ENCODE measurements around the gene LSM14B. TPM values are rescaled to one million over a fixed set of nuclear protein-coding genes. Genes with fewer than 3 reads are reported as not detected.

The LSM14B gene
- total RNA-seq, 2 donors from 2014 or later: 37.2 to 45.3 TPM

DNA sequence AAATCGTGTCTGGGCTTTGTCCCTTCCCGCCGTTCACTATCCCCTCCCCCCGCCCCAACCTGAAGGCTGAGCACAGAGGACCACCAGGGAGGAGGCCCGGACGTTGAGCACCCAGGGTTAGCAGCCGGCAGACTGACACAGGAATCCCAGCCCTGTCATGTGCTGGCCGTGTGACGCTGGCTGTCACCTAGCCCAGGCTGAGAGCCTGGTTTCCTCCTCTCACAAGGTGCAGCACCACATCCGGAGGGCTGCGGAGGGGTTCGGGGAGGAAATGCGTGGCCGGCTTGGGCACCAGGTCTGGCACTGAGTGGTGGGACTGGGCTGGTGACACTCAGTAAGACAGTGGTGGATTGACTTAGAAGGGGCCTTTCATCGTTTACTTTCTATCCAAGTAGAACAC, 4.6 kb upstream of the LSM14B start:
- H3K27me3 Mint-ChIP-seq (ENCODE audit: low read depth): no peaks in the 10 kb centered on the region
- H3K9me3 Mint-ChIP-seq: peaks cover 4% of the 10 kb centered on the region in 2 donors
- DNase-seq (peak; percentile 72 to 77), ATAC-seq (replicated peaks in 1 of 2) (peak; percentile 23 to 41)
- peaks cover 2 to 11% of the 10 kb centered on the region in 2 donors for H3K36me3 Mint-ChIP-seq (ENCODE audit: insufficient read depth in 2 of 2)
- no peak overlapping the region for H3K27ac Mint-ChIP-seq
- H3K4me3 Mint-ChIP-seq: no peak overlapping the region
- peaks cover 33% of the 10 kb centered on the region for H3K4me1 Mint-ChIP-seq (ENCODE audit: low read depth)

DNA sequence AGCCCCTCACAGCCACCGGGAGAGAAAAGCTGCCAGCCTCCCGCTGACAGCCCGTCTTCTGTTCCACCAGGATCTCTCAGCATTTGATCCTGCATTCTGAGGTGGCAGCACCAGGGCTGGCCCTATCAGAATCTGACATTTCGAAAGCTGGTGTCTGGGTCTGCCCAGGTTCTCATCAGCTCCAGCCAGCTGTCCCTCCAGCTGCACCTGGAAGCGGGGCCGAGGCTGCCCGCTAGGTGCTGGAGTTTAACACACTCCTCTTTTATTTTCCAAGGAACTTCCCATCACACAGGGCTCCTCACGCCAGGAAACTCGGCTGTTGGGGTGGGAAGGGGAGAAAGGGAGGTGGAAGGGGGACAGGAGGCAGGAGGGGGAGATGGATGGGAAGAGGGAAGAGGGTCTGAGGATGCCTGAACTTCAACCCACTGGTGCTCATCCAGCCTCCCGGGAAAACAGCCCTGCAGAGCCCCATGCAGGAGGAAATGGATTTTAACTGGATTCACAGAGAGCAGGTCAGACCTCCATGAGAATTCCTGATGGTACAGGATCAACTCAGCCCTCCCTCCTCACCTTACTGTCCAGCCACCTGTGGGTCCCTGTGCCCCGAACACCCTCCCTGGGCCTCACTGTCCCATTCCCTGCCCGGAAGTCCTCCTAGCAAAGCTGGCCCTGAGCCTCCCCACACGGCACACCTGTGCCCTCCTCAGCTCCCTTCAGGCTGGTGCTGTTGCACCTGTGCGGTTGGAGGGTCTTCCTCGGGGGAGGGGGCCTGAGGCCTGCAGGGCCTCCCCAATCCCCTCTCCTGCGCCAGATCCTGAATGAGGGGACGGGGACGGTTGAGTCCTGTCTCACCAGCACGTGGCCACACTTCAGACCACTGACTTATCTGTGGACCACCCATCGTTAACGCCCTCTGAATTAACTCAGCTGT, 3.9 kb upstream of the LSM14B start:
- H3K36me3 Mint-ChIP-seq (ENCODE audit: insufficient read depth in 2 of 2): peaks cover 2 to 7% of the 10 kb centered on the region in 2 donors
- H3K9me3 Mint-ChIP-seq: peaks cover 2% of the 10 kb centered on the region in 2 donors
- H3K4me3 Mint-ChIP-seq: no peak overlapping the region
- no peak overlapping the region for H3K27ac Mint-ChIP-seq
- H3K4me1 Mint-ChIP-seq (ENCODE audit: low read depth): peaks cover 36% of the 10 kb centered on the region
- ATAC-seq (replicated peaks in 1 of 2) (no peak), DNase-seq (no peak)
- H3K27me3 Mint-ChIP-seq (ENCODE audit: low read depth): no peaks in the 10 kb centered on the region

DNA sequence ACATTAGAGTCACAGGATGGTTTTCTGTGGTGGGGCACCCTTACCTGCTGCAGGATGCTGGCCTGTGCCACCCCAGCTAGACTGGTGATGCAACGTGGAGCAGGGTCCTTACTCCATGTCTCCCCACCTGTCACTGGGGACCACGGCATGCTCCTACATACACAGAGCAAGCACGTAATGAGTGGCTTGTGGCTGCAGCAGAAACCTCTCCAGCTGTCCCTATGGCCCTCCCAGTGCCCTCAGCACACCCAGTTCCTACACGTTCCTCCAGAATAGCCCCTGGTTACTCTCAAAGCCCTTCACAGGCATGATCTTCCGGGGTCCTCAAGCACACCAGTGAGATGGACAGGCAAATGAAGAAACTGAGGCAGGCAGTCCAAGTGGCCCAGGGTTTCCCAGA, 3.2 kb upstream of the LSM14B start:
- H3K27ac Mint-ChIP-seq: no peak overlapping the region
- H3K9me3 Mint-ChIP-seq: peaks cover 2% of the 10 kb centered on the region in 2 donors
- no peaks in the 10 kb centered on the region for H3K27me3 Mint-ChIP-seq (ENCODE audit: low read depth)
- DNase-seq (no peak), ATAC-seq (replicated peaks in 1 of 2) (no peak)
- H3K4me3 Mint-ChIP-seq: no peak overlapping the region
- peaks cover 43% of the 10 kb centered on the region for H3K4me1 Mint-ChIP-seq (ENCODE audit: low read depth)
- H3K36me3 Mint-ChIP-seq (ENCODE audit: insufficient read depth in 2 of 2): peaks cover 2 to 9% of the 10 kb centered on the region in 2 donors

DNA sequence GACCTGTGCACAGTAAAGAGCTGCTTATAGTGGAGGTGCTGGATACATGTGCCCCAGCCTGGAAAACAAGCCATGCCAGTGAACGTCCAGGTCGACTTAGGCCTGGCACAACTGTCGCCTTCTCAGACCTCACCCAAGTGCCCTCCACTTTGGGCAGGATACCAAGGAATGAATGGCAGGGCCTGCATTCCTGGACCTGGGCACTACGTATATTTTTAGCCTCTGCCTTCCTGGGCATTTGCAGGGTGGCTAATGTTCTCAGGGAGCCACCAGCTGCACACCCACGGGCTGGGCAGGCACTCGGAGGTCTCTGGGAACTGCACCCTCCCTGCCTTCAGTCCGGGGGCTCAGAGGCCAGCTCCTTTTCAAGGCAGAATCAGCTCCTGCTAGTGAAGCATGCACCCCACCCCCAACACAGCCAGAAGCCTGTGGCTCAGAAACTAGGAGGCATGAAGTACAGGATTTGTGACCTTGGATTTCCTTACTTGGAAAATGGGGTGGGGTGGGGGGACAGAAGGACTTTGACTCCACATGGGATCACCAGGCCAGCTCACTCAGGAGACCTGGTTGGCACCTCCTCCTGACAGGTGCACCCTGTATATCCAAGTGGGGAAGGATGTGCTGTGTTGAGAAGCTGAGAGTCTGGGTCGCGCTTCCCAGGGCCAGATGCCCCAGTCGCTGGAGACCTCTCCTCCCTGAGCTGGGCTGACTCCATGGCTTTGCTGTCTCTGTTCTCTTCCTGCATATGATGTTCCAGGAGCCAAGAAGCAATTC, 2.5 kb upstream of the LSM14B start:
- H3K4me3 Mint-ChIP-seq: no peak overlapping the region
- no peak overlapping the region for H3K27ac Mint-ChIP-seq
- no peak for DNase-seq
- no peak for ATAC-seq (replicated peaks in 1 of 2)
- peaks cover 6 to 9% of the 10 kb centered on the region in 2 donors for H3K36me3 Mint-ChIP-seq (ENCODE audit: insufficient read depth in 2 of 2)
- no peaks in the 10 kb centered on the region for H3K27me3 Mint-ChIP-seq (ENCODE audit: low read depth)
- peaks cover 2% of the 10 kb centered on the region in 2 donors for H3K9me3 Mint-ChIP-seq
- peaks cover 48% of the 10 kb centered on the region for H3K4me1 Mint-ChIP-seq (ENCODE audit: low read depth)

DNA sequence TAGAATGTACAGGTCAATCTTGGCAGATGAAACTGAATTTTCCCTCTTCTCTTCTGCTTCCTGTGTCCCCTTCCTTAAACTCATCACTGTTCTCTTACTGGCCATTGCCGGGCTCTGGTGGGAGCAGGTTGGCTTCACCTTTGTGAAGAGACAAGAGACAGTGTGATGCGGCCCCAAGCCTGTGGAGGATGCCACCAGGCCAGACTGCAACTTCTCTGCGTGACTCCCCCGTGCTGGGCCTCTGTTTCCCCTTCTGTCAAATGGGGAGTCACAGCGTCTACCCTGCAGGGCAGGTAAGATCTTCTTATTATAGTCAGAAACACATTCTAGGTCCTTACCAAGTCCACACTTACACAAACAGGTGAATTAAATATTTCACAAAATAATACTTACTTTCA, 1.9 kb upstream of the LSM14B start:
- DNase-seq (no peak), ATAC-seq (replicated peaks in 1 of 2) (no peak)
- H3K9me3 Mint-ChIP-seq: peaks cover 2% of the 10 kb centered on the region in 2 donors
- no peaks in the 10 kb centered on the region for H3K27me3 Mint-ChIP-seq (ENCODE audit: low read depth)
- no peak overlapping the region for H3K27ac Mint-ChIP-seq
- H3K36me3 Mint-ChIP-seq (ENCODE audit: insufficient read depth in 2 of 2): peaks cover 6 to 9% of the 10 kb centered on the region in 2 donors
- peaks cover 48% of the 10 kb centered on the region for H3K4me1 Mint-ChIP-seq (ENCODE audit: low read depth)
- H3K4me3 Mint-ChIP-seq: peak overlapping the region in 1 of 2 donors; percentile 89

DNA sequence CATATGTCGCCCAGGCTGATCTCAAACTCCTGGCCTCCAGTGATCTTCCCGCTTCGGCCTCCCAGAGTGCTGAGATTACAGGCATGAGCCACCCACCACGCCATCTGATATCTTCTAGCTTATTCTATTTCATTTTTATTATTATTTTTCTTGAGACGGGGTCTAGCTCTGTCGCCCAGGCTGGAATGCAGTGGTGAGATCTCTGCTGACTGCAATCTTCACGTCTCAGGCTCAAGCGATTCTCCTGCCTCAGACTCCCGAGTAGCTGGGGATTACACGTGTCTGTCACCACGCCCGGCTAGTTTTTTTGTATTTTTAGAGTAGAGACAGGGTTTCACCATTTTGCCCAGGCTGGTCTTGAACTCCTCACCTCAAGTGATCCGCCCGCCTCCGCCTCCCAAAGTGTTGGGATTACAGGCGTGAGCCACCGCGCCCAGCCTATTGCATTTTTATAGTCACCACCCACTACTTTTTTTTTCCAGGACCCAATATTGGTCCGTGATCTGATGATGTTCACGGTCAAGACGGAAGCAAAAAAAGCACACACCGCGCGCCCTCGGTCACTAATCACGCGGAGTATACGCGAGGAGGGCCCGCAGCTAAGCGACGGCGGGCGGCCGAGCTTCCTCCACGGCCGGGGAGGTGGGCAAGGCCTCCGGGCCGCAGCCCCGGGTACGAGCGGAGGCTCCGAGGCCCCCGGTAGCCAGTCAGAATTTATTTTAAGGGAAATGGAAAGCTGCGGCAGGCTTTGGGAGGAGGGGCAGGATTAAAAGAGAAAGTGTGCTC, 1.1 kb upstream of the LSM14B start:
- Mint-ChIP-seq H3K27me3 (ENCODE audit: low read depth) (no peaks in the 10 kb centered on the region), H3K9me3 (no peaks in the 10 kb centered on the region), H3K36me3 (ENCODE audit: insufficient read depth in 2 of 2) (peaks cover 6 to 7% of the 10 kb centered on the region in 2 donors), H3K4me3 (peak overlapping the region; percentile 89 to 93), H3K4me1 (ENCODE audit: low read depth) (peaks cover 48% of the 10 kb centered on the region), H3K27ac (peak overlapping the region; percentile 87)
- ATAC-seq (replicated peaks in 1 of 2) (peak; percentile 2), DNase-seq (no peak)

DNA sequence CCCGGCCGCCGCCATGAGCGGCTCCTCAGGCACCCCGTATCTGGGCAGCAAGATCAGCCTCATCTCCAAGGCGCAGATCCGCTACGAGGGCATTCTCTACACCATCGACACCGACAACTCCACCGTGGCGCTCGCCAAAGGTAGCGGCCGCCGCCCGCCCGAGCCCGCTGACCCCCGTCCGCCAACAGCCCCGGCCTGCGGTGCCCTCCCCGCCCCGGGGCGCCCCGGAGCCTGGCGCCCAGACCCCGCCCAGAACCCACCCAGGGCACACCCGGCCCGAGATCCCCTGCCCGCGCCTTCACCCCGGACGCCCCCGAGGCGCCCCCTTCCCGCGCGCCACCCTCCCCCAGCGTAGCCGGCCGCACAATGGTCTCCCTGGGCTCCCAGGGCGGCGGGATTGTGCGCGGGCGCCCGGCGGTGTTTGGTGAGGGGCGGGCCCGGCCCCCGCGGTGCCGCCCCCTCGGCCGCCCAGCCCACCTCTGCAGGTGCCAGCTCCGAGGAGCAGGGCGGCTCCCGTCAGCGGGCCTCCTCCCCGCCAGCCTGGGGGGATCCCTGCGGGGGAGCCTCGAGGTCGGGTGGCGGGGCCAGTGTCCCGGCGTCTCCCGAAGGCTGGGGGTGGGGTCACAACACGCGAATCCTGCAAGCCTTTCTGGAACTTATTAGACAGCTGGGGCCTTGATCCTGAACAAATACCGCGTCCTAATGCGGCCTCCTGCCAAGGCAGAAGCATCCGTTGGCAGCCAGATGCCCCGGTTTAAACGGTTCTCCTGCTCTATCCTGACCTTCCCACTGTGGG, 577 bp downstream of the LSM14B start:
- no peaks in the 10 kb centered on the region for H3K27me3 Mint-ChIP-seq (ENCODE audit: low read depth)
- peak overlapping the region; percentile 84 to 85 for H3K4me3 Mint-ChIP-seq
- H3K9me3 Mint-ChIP-seq: no peaks in the 10 kb centered on the region
- H3K27ac Mint-ChIP-seq: no peak overlapping the region
- peaks cover 12% of the 10 kb centered on the region in 2 donors for H3K36me3 Mint-ChIP-seq (ENCODE audit: insufficient read depth in 2 of 2)
- DNase-seq (peak; percentile 47 to 53), ATAC-seq (replicated peaks in 1 of 2) (peak; percentile 4 to 12)
- peaks cover 44% of the 10 kb centered on the region for H3K4me1 Mint-ChIP-seq (ENCODE audit: low read depth)

DNA sequence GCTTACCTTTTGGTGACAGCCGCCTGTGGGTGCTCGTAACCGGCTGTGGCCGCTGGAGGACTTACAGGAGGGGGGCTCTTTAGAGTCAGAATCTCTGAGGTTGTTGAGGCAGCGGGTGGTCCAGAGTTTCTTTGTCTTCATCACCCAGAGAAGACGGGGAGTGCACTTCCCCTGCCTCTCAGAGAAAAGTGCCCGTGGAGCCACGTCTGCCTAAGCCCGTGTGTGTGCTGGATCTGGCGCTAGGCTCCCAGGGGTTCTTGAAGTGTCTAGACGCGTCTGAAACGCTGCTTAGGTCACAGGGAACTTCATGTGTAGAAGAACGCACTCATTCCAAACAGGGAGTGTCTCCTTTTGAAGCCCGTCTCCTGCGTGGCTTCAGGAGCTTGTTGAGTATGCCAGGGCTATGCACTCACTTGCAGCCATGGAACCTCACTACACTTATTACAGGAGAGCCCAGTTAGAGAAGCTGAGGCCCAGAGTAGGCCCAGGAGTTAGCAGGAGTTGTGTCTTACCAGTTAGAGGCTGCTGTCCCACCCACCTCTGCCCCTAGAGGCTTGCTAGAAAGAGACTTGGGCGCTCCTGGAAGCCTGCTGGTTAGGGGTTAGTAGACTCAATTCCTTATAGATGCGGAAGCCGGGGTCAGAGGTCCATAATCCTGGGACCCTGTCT, 1.3 kb downstream of the LSM14B start:
- peaks cover 40% of the 10 kb centered on the region for H3K4me1 Mint-ChIP-seq (ENCODE audit: low read depth)
- H3K4me3 Mint-ChIP-seq: peak overlapping the region; percentile 84 to 85
- peaks cover 12% of the 10 kb centered on the region in 2 donors for H3K36me3 Mint-ChIP-seq (ENCODE audit: insufficient read depth in 2 of 2)
- H3K27me3 Mint-ChIP-seq (ENCODE audit: low read depth): no peaks in the 10 kb centered on the region
- H3K27ac Mint-ChIP-seq: no peak overlapping the region
- DNase-seq (no peak), ATAC-seq (replicated peaks in 1 of 2) (no peak)
- H3K9me3 Mint-ChIP-seq: no peaks in the 10 kb centered on the region

DNA sequence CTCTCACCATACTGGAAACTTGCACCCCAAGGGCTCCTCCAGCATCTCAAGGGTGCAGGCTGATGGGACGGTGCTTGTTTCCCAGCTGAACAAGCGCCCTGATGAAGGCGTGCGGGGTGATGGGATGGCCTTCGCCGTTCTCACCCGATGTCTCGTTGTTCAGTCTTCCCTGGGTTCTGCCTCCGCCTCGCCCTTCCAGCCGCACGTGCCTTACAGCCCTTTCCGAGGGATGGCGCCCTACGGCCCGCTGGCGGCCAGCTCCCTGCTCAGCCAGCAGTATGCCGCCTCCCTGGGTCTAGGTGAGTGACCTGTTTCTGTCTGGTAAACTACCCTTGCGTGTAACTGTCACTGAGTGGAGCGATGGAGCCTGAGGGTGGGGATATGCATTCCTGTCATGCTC, 3.9 kb downstream of the LSM14B start:
- H3K4me3 Mint-ChIP-seq: no peak overlapping the region

DNA sequence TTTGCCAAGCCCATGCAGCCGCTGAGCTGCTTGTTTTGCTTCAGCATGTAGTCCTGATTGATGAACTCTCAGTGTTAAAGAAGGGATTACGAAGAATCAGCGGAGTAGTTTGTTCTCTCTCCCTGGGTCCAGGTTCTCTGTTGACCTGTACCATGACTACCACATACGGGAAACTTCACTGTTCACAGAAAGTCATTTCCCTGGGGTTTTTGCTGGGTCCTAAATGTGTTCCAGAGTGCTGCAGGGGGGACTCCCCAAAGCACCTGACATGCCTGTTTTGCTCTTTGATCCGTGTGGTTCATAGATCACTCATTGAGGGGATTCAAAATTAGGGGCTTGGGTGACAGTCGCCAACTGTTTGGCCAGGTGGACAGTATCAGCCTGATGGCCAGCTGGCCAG, 5.5 kb downstream of the LSM14B start:
- H3K9me3 Mint-ChIP-seq: no peaks in the 10 kb centered on the region
- no peaks in the 10 kb centered on the region for H3K27me3 Mint-ChIP-seq (ENCODE audit: low read depth)
- peaks cover 12 to 26% of the 10 kb centered on the region in 2 donors for H3K36me3 Mint-ChIP-seq (ENCODE audit: insufficient read depth in 2 of 2)
- ATAC-seq (replicated peaks in 1 of 2) (no peak), DNase-seq (no peak)
- no peak overlapping the region for H3K4me3 Mint-ChIP-seq
- peaks cover 27% of the 10 kb centered on the region for H3K4me1 Mint-ChIP-seq (ENCODE audit: low read depth)
- H3K27ac Mint-ChIP-seq: peak overlapping the region; percentile 10

More for the DNA sequence above, 3.9 kb downstream of the LSM14B start:
- H3K27me3 Mint-ChIP-seq (ENCODE audit: low read depth): no peaks in the 10 kb centered on the region
- no peak for ATAC-seq (replicated peaks in 1 of 2)
- peaks cover 12 to 22% of the 10 kb centered on the region in 2 donors for H3K36me3 Mint-ChIP-seq (ENCODE audit: insufficient read depth in 2 of 2)
- no peaks in the 10 kb centered on the region for H3K9me3 Mint-ChIP-seq
- no peak overlapping the region for H3K27ac Mint-ChIP-seq
- peaks cover 22% of the 10 kb centered on the region for H3K4me1 Mint-ChIP-seq (ENCODE audit: low read depth)
- DNase-seq: no peak

DNA sequence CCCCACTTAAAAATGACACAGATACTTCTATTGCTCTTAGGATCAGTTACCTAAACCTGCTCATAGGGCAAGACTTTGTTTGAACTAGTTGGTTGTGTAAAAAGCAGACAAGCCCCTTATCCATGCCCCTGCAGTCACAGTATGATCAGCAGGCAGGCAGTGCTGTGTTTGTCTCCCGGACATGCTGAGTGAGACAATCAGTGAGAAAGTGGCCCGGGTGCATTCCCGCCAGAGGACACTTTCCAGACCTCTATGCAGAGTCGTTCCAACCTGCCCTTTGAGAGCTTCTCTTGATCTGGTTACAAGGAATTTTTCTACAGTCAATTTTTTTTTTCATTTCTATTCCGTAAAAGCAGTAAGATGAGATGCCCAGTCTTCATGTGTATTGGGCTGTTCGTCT, 6.2 kb downstream of the LSM14B start:
- H3K27me3 Mint-ChIP-seq (ENCODE audit: low read depth): no peaks in the 10 kb centered on the region
- ATAC-seq (replicated peaks in 1 of 2) (no peak), DNase-seq (no peak)
- no peaks in the 10 kb centered on the region for H3K9me3 Mint-ChIP-seq
- peak overlapping the region; percentile 58 for H3K27ac Mint-ChIP-seq
- peaks cover 12 to 26% of the 10 kb centered on the region in 2 donors for H3K36me3 Mint-ChIP-seq (ENCODE audit: insufficient read depth in 2 of 2)
- H3K4me3 Mint-ChIP-seq: no peak overlapping the region
- H3K4me1 Mint-ChIP-seq (ENCODE audit: low read depth): peaks cover 30% of the 10 kb centered on the region
